GM19395 (cell line): Measurements from ENCODE around the gene CPB1.
"Not testable (repeated sequence)": the region's sequence is repeated elsewhere in the genome, so short reads cannot be mapped to it uniquely, and the experiment has no call there.

ENCODE experiments used
- ATAC-seq: cut with Tn5 transposase; IDR thresholded peaks from one replicate; pipeline ENCODE4 v1.9.1; 2021; ENCODE audit warnings: mild to moderate bottlenecking, moderate library complexity; ENCODE audit not compliant: unreplicated experiment

Gene CPB1

GRCh38 chr3:148827585-148827984 is at the start of gene CPB1:
Gene CPB1, plus strand, starts transcription at chr3:148827811. Its CDS starts 13 bp downstream, at chr3:148827824.
- no peak for ATAC-seq

- no peak for ATAC-seq
Observed at GRCh38 chr3:148778926-148779325, 48.7 kb upstream of the CPB1 start.

DNA sequence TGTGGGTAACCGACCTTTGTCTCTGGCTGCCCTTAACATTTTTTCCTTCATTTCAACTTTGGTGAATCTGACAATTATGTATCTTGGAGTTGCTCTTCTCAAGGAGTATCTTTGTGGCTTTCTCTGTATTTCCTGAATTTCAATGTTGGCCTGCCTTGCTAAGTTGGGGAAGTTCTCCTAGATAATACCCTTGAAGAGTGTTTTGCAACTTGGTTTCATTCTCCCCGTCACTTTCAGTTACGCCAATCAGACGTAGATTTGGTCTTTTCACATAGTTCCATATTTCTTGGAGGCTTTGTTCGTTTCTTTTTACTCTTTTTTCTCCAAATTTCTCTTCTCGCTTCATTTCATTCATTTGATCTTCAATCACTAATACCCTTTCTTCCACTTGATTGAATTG is 42.6 kb upstream of the CPB1 start:
- ATAC-seq = not testable (repeated sequence)

DNA sequence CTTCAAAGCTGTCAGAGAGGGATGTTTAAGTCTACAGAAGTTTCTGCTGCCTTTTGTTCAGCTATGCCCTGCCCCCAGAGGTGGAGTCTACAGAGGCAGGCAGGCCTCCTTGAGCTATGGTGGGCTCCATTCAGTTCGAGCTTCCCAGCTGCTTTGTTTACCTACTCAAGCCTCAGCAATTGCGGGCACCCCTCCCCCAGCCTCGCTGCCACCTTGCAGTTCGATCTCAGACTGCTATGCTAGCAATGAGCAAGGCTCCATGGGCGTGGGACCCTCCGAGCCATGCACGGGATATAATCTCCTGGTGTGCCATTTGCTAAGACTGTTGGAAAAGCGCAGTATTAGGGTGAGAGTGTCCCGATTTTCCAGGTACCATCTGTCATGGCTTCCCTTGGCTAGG is 41.5 kb upstream of the CPB1 start:
- ATAC-seq = not testable (repeated sequence)

GRCh38 chr3:148789146-148789545 is 38.5 kb upstream of the CPB1 start:
- no peak for ATAC-seq

DNA sequence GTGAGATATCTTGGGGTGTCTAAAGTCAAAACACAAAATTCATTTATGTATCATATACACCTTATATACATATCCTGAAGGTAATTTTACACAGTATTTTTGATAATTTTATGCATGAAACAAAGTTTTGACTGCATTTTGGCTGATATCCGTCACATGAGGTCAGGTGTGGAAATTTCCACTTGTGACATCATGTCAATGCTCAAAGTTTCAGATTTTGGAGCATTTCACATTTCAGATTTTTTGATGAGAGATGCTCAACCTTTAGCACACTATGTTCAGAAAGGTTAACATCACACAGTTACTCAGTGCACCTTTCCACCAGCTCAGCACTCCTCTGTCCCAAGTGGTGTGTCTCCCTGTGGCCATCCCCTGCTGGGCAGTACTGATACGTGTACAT is 37.7 kb upstream of the CPB1 start:
- ATAC-seq = no peak

DNA sequence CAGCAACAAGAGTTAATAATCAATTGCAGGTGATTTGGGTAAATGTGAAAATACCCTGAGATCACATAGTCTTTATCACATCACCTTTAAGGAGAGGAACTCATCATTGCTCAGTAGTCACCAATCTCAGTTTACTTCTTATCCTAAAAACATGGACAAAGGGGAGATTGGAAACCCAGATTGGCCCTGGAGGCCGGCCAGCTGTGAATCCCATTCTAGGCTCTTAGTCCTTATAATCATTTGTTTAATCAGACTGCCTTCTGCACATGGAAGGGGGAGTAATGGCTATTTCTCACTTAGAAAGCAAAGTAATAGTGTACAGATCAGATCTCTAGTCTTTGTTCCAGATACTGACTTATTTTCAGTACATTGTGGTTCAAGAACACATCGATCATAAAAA is 37.2 kb upstream of the CPB1 start:
- ATAC-seq = no peak

- ATAC-seq = no peak
Observed at GRCh38 chr3:148790851-148791735, 36.5 kb upstream of the CPB1 start.

GRCh38 chr3:148791920-148792319 is 35.7 kb upstream of the CPB1 start:
- ATAC-seq = no peak

GRCh38 chr3:148792516-148792915 is 35.1 kb upstream of the CPB1 start:
- ATAC-seq = no peak

DNA sequence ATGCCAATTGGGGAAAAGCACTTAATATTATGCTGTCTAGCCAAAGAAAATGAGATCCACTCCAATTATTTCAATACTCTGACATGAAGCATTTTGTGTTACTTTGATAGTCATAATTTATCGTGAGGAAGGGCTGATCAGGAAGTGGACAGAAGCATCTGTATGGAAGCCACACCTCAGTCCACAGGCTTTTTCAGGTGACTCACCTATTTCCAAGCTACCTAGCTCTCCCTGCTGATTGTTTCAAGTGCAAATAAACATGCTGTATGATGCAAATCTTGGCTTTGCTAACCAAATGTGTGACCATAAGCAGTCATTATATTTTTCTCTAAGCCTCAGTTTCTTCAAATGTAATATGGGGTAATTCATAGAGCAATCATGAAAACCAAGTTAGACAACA is 30.8 kb upstream of the CPB1 start:
- no peak for ATAC-seq

DNA sequence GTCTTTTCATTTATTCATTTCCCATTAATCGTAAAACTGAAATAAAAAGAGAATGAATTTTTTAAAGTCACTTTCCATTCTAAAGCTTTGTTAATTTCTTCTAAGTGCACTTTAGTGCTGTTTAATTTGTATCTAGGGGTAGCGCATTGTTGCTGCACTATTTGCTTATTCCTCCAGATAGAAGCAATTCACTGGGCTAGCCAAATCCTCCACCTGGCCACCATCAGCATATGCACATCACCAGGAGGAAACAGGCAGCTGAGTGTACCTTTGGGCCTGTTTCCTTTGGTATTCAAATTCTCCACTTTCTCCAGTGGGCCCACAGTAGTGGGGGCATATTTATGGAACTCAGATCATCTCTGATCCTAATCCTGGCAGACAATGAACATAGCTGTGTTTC is 29.8 kb upstream of the CPB1 start:
- no peak for ATAC-seq

- no peak for ATAC-seq
Observed at GRCh38 chr3:148800414-148800813, 27.2 kb upstream of the CPB1 start.

GRCh38 chr3:148809835-148810234 is 17.8 kb upstream of the CPB1 start:
- ATAC-seq = no peak

- no peak for ATAC-seq
Observed at GRCh38 chr3:148815316-148816110, 12.1 kb upstream of the CPB1 start.

DNA sequence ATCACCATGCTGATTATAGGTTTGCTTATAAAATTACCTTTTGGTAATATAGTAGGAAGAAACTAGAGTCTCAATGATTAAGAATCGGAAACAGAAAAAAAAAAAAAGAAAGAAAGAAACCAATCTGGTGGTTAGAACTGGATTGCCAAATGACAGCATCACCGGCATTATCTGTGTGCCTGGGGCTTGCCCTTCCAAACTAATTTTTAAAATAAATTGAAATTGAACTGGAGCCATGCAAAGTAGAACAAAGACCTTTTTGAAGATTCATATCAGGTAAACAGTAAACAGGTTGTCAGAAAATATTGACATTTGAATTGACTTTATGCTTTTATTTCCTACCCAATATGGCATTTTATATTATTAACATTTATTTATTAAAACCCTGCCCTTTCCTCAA is 11.2 kb upstream of the CPB1 start:
- ATAC-seq = no peak

DNA sequence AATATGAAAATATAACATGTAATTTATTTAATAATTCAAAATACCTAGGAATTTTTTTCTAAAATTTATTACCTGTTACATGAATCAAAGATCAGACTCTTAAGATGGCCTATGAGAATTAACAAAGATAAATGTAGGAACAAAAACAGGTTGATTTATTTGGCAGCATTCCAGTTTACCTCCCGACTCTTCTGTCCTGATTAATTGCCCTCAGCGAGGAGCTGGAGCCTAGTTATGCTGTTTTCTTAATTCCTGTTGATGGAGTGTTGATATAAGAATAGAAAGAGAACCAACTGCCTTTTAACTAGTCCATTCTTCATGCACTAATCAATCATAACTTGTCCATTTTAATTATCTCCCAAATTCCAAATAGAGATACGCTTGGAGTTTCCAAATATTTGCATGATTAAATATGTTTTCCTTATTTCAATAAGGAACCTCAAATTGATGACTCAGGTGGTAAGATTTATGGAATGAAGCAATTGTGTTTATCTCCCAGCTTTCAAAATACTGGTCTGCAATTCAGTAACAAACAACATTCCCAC is 10.6 kb upstream of the CPB1 start:
- ATAC-seq = no peak

DNA sequence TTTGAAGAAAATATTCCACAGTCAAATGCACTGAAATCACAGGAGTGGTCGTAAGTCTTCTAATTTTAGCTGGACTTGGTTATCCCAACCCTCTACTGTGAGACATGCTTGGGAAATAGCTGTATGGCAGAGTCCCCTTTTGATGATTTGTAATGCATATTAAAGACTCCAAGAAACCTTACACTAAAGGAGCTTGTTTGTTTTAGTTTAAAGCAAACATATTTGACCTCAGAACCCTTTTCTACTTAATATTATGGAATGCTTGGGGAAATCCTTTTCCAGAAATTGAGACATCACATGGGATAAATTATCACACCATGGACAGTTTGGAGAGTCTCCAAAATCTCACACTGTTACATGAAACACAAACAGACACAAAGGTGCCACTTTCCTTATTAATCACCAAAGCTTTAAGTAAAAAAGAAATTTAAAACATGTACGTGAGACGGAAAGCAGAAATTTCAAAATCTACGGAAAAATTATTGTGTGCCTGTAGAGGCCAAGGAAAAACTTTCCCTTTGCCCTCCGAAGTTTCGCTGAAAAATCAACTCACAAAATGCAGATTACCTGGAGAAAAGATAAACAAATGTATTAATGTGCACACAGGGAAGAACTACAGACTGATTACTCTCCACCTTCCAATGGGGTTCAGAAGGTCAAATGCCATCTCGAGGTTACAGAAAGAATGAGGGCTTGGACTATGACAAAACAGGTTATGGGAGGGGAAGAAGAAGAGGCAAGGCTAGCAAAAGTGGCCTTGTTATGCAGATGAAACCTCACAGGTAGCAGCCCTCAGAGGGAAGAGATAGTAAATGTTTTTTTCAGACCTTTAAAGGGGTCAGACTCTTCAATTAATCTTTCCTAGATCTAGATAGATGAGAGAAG is 7.0 kb upstream of the CPB1 start:
- ATAC-seq = no peak

DNA sequence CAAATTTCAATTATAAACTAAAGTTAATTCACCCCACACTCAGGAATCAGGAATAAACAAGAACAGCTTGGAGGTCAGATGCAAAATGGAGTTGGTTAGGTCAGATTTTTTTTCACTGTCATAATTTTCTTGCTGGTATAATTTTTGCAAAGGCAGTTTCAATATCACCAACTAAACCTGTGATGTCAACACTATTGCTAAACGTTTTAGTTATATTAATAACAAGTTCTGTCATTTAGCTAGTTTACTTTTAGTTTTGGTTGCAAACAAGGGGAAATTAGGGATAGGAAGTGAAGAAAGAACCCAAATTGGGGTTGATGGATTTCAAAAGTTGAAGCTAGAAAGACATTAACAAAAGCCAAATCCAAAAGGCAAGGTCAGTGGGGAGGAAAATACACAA is 4.6 kb upstream of the CPB1 start:
- ATAC-seq = no peak

- ATAC-seq = no peak
Observed at GRCh38 chr3:148825476-148825875, 2.1 kb upstream of the CPB1 start.
